HCT116 (cell line): ENCODE data around the gene SMARCAL1.
A peak's percentile ranks its signal among the peaks of the same experiment; 100 is the strongest.

Experiments used
- ATF3 ChIP-seq: IDR thresholded peaks from 2 replicates; pipeline ENCODE4 v1.6.1; 2012
- CBX3 ChIP-seq: IDR thresholded peaks from 2 replicates; pipeline ENCODE4 v1.6.1; 2012; ENCODE audit warnings: low read depth
- CTCF ChIP-seq, 3 experiments: fragments of 200-600 bp in 1 of 3; sonication (generic) in 1 of 3; IDR thresholded peaks in 2 of 3; conservative IDR thresholded peaks in 1 of 3; 2 replicates each; pipeline ENCODE4 v1.5.1; 2012 to 2017; ENCODE audit warnings: low read depth in 2 of 3, low read length in 2 of 3, antibody characterized with exemption in 1 of 3, borderline replicate concordance in 1 of 3, control low read depth in 1 of 3, mild to moderate bottlenecking in 1 of 3, mixed read lengths in 1 of 3, mixed run types in 1 of 3, moderate library complexity in 1 of 3; ENCODE audit not compliant: insufficient read depth in 1 of 3
- ELF1 ChIP-seq: IDR thresholded peaks from 2 replicates; pipeline ENCODE4 v1.6.1; 2012; ENCODE audit warnings: low read depth, borderline replicate concordance
- EZH2 ChIP-seq: fragments of 200-600 bp; sonication (generic); IDR thresholded peaks from 2 replicates; pipeline ENCODE4 v1.6.1; 2017; ENCODE audit warnings: antibody characterized with exemption, mixed run types
- EZH2phosphoT487 ChIP-seq: fragments of 200-600 bp; IDR thresholded peaks from 2 replicates; pipeline ENCODE4 v1.6.1; 2018; ENCODE audit warnings: antibody characterized with exemption, borderline replicate concordance
- MAX ChIP-seq: IDR thresholded peaks from 2 replicates; pipeline ENCODE4 v1.6.1; 2012
- POLR2A ChIP-seq: IDR thresholded peaks from 2 replicates; pipeline ENCODE4 v1.7.0; 2011; ENCODE audit warnings: borderline replicate concordance; ENCODE audit not compliant: insufficient read depth, insufficient read length; ENCODE audit errors: extremely low read depth
- POLR2AphosphoS5 ChIP-seq: IDR thresholded peaks from 2 replicates; pipeline ENCODE4 v1.6.1; 2011; ENCODE audit warnings: mild to moderate bottlenecking, low read depth, low read length, moderate library complexity
- RAD21 ChIP-seq: IDR thresholded peaks from 2 replicates; pipeline ENCODE4 v1.6.1; 2012; ENCODE audit warnings: low read depth, mild to moderate bottlenecking
- REST ChIP-seq: IDR thresholded peaks from 2 replicates; pipeline ENCODE4 v1.6.1; 2012; ENCODE audit warnings: low read depth
- SIN3A ChIP-seq: IDR thresholded peaks from 2 replicates; pipeline ENCODE4 v1.6.1; 2012; ENCODE audit warnings: low read depth
- SP1 ChIP-seq: IDR thresholded peaks from 2 replicates; pipeline ENCODE4 v1.6.1; 2012; ENCODE audit warnings: low read depth
- YY1 ChIP-seq: IDR thresholded peaks from 2 replicates; pipeline ENCODE4 v1.6.1; 2011; ENCODE audit warnings: low read length, low read depth, moderate library complexity, mild to moderate bottlenecking; ENCODE audit not compliant: insufficient replicate concordance; ENCODE audit errors: extremely low read depth

GRCh38 chr2:216516730-216517350 lies 104.6 kb downstream of the SMARCAL1 start:
- TF ChIP-seq SIN3A (peak; percentile 38; the same call in 1 of the 2 replicates), EZH2 (no peak), YY1 (no peak), ATF3 (no peak), POLR2A (no peak), POLR2AphosphoS5 (no peak), CTCF (IDR thresholded peaks at IDR 0.05 in 2 of 3, conservative IDR thresholded peaks at IDR 0.05 in 1 of 3; ENCODE audit: borderline replicate concordance in 1 of 3, insufficient read depth in 1 of 3, low read depth in 2 of 3, low read length in 2 of 3) (peak; percentile 76 to 92 (median 80)), MAX (no peak), REST (no peak), SP1 (no peak), EZH2phosphoT487 (no peak), RAD21 (peak; percentile 92), CBX3 (no peak), ELF1 (no peak)
